Tibial nerve (tissue), 4 donors: Measurements from ENCODE around the gene CDHR3. TPM values are rescaled to one million over a fixed set of nuclear protein-coding genes. Genes with fewer than 3 reads are reported as not detected.
"Not testable (repeated sequence)": the region's sequence is repeated elsewhere in the genome, so short reads cannot be mapped to it uniquely, and the experiment has no call there.

Experiments
- DNase-seq, 2 donors: peaks; one replicate each; pipeline ENCODE4 v3.0.0-alpha.2; 2019; ENCODE audit warnings: low spot score in 2 of 2
- H3K27ac ChIP-seq, 4 donors: fragments of 200-600 bp; sonication (generic) in 3 of 4; one replicate each; pipeline ENCODE4 v1.5.1; 2017 to 2019; ENCODE audit warnings: mild to moderate bottlenecking in 1 of 4
- H3K27me3 ChIP-seq, 2 donors: fragments of 200-600 bp; sonication (generic) in 1 of 2; one replicate each; pipeline versions ENCODE4 v1.5.1 to v1.6.0; 2017 to 2019
- H3K36me3 ChIP-seq, 3 donors: fragments of 200-600 bp; sonication (generic); one replicate each; pipeline ENCODE4 v1.5.1; 2018 to 2019
- H3K4me1 ChIP-seq, 4 donors: fragments of 200-600 bp; sonication (generic) in 3 of 4; one replicate each; pipeline ENCODE4 v1.5.1; 2017 to 2019
- H3K4me3 ChIP-seq, 4 donors: fragments of 200-600 bp; sonication (generic) in 3 of 4; one replicate each; pipeline ENCODE4 v1.5.1; 2017 to 2019; ENCODE audit warnings: mild to moderate bottlenecking in 1 of 4, moderate library complexity in 1 of 4
- H3K9me3 ChIP-seq, 4 donors: fragments of 200-600 bp; sonication (generic) in 3 of 4; one replicate each; pipeline ENCODE4 v1.5.1; 2017 to 2019
- EP300 ChIP-seq, 2 donors: sonication (generic); formaldehyde crosslinking; IDR thresholded peaks; one replicate each; pipeline ENCODE4 v1.6.1; 2017; ENCODE audit warnings: antibody characterized with exemption in 2 of 2, mild to moderate bottlenecking in 1 of 2
- POLR2A ChIP-seq, 2 donors: fragments of 450-650 bp; IDR thresholded peaks; one replicate each; pipeline ENCODE4 v1.6.1; 2017; ENCODE audit warnings: antibody characterized with exemption in 2 of 2, mild to moderate bottlenecking in 2 of 2, moderate library complexity in 2 of 2
- WGBS, 2 donors: methylation state at CpG; one replicate each; pipeline ENCODE4 v1.1.5; 2018; 5-methylcytosine and 5-hydroxymethylcytosine counted together
- total RNA-seq, 4 donors: library from RNA; depleted of rRNA; stranded (reverse); fragments of >200 nt; gene quantifications; one replicate each; pipeline ENCODE4 v1.1.0, GENCODE V29; 2016
- TF ChIP-seq, protein P1 (sequence below), 5 experiments: fragments of 200-600 bp in 3 of 5; fragments of 450-650 bp in 2 of 5; sonication (generic) in 3 of 5; IDR thresholded peaks; one replicate each; pipeline ENCODE4 v1.5.1; 2016 to 2019; ENCODE audit warnings: antibody characterized with exemption in 5 of 5, mild to moderate bottlenecking in 3 of 5, moderate library complexity in 2 of 5

The CDHR3 gene
- total RNA-seq, 4 donors from 2014 or later = 6.1 to 18.2 (median 10.5) TPM

DNA sequence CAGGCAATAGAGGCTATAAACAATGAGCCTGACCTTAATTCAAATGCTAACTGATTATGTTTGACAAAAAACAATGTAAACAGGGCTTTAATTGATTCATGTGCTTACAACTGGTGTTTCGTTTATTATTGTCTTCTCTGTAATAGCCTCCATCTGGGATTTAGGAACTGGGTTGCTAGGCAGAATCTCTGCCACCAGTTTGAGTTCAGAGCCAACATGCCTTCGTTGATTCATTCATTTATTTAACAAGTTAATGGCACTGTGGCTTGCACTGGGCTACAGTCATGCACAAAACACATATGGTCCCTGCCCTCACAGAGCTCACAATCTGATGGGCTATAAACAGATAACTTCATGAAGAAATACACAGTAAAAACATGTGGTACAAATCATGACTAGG lies 19.6 kb upstream of the CDHR3 start:
- no peaks in the 10 kb centered on the region for H3K36me3 ChIP-seq
- no peak overlapping the region for H3K4me3 ChIP-seq
- no peaks in the 10 kb centered on the region for H3K9me3 ChIP-seq
- no peak overlapping the region for H3K27ac ChIP-seq
- no peak for DNase-seq
- no peak for TF ChIP-seq POLR2A (IDR thresholded peaks at IDR 0.05)
- TF ChIP-seq EP300 (IDR thresholded peaks at IDR 0.05) = no peak
- TF ChIP-seq, protein P1, sequence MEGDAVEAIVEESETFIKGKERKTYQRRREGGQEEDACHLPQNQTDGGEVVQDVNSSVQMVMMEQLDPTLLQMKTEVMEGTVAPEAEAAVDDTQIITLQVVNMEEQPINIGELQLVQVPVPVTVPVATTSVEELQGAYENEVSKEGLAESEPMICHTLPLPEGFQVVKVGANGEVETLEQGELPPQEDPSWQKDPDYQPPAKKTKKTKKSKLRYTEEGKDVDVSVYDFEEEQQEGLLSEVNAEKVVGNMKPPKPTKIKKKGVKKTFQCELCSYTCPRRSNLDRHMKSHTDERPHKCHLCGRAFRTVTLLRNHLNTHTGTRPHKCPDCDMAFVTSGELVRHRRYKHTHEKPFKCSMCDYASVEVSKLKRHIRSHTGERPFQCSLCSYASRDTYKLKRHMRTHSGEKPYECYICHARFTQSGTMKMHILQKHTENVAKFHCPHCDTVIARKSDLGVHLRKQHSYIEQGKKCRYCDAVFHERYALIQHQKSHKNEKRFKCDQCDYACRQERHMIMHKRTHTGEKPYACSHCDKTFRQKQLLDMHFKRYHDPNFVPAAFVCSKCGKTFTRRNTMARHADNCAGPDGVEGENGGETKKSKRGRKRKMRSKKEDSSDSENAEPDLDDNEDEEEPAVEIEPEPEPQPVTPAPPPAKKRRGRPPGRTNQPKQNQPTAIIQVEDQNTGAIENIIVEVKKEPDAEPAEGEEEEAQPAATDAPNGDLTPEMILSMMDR (IDR thresholded peaks at IDR 0.05) = no peak
- H3K4me1 ChIP-seq = no peaks in the 10 kb centered on the region
- WGBS, 2 donors = 83 to 84% methylated on average over 2 of the region's 2 CpGs
- H3K27me3 ChIP-seq = no peaks in the 10 kb centered on the region

DNA sequence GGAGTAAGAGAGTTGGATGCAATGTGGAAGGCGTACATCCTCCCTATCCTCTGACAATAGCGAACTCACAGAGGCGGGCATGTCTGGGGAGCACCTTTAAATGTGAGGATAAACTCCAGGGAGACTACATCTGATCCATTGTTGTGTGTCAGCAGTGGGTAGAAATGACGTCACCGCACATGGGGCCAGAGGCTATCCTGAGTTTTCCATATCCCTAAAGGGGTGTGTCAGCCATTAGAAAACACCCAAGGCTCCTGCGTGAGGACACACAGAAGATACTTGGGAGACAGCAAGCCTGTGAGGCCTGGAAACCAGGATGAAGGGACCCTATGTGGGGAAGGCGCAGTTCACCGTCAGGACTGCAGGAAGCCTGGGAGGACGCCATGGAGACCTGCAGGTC lies 17.2 kb upstream of the CDHR3 start:
- H3K27ac ChIP-seq = no peak overlapping the region
- 85 to 86% methylated on average over 9 of the region's 9 CpGs for WGBS, 2 donors
- no peaks in the 10 kb centered on the region for H3K4me1 ChIP-seq
- H3K4me3 ChIP-seq = no peak overlapping the region
- DNase-seq = no peak
- TF ChIP-seq POLR2A (IDR thresholded peaks at IDR 0.05) (no peak), EP300 (IDR thresholded peaks at IDR 0.05) (no peak)
- TF ChIP-seq, protein P1 (IDR thresholded peaks at IDR 0.05) = no peak
- no peaks in the 10 kb centered on the region for H3K36me3 ChIP-seq
- peaks cover 0 to 5% (median 0%) of the 10 kb centered on the region in 4 donors for H3K9me3 ChIP-seq
- H3K27me3 ChIP-seq = no peaks in the 10 kb centered on the region

DNA sequence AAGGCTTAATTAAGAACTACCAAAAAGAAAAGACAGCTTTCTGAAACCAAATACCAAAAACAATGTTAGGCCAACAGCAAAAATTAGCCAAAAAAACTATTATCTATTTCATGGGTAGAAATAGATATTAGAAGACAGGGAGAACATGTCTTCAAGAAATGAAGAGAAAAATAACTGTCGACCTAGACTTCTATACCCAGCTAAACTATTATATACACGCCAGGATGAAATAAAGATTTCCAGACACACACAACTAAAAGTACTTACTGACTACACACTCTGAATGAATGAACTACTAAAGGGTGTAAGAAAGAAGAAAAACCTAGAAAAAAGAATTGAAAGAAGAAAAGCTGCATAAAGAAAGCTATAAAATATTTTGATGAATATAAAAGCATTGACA lies 11.5 kb upstream of the CDHR3 start:
- DNase-seq = no peak
- Histone ChIP-seq H3K27ac (no peak overlapping the region), H3K27me3 (no peaks in the 10 kb centered on the region), H3K9me3 (peaks cover 0 to 30% (median 3%) of the 10 kb centered on the region in 4 donors), H3K4me1 (no peaks in the 10 kb centered on the region), H3K4me3 (no peak overlapping the region), H3K36me3 (peaks cover 0 to 12% (median 0%) of the 10 kb centered on the region in 3 donors)
- 93 to 99% methylated on average over 2 of the region's 2 CpGs for WGBS, 2 donors
- TF ChIP-seq, protein P1 (IDR thresholded peaks at IDR 0.05) = no peak
- TF ChIP-seq EP300 (IDR thresholded peaks at IDR 0.05) (no peak), POLR2A (IDR thresholded peaks at IDR 0.05) (no peak)

DNA sequence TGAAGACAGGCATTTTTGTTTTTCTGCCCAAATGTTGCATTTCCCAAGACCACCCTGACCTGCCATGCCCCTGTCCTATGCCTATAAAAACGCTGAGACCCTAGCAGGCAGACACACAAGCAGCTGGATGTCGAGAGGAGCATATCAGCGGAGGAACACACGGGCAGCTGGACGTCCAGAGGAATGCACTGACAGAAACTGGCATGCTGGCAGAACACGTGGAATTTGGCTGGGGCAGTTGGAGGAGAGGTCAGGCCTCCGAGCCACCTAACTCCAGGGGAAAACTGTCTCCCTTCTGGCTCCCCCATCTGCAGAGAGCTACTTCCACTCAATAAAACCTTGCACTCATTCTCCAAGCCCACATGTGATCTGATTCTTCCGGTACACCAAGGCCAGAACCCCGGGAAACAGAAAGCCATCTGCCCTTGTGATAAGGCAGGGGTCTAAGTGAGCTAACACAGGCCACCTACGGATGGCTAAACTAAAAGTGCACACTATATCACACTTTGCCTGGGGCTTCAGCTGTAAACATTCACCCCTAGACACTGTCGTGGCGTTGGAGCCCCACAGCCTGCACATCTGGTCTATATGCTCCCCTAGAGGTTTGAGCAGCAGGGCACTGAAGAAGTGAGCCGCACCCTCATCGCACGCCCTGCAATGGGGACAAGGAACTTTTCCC lies 10.0 kb upstream of the CDHR3 start:
- WGBS, 2 donors = 72 to 76% methylated on average over 14 to 15 of the region's 15 CpGs
- no peak for TF ChIP-seq EP300 (IDR thresholded peaks at IDR 0.05)
- no peak for TF ChIP-seq POLR2A (IDR thresholded peaks at IDR 0.05)
- TF ChIP-seq, protein P1 (IDR thresholded peaks at IDR 0.05) = no peak
- no peak overlapping the region for H3K4me3 ChIP-seq
- DNase-seq = no peak
- H3K9me3 ChIP-seq = peaks cover 0 to 30% (median 3%) of the 10 kb centered on the region in 4 donors
- no peaks in the 10 kb centered on the region for H3K27me3 ChIP-seq
- H3K27ac ChIP-seq = no peak overlapping the region
- H3K4me1 ChIP-seq = no peaks in the 10 kb centered on the region
- peaks cover 0 to 12% (median 0%) of the 10 kb centered on the region in 3 donors for H3K36me3 ChIP-seq

DNA sequence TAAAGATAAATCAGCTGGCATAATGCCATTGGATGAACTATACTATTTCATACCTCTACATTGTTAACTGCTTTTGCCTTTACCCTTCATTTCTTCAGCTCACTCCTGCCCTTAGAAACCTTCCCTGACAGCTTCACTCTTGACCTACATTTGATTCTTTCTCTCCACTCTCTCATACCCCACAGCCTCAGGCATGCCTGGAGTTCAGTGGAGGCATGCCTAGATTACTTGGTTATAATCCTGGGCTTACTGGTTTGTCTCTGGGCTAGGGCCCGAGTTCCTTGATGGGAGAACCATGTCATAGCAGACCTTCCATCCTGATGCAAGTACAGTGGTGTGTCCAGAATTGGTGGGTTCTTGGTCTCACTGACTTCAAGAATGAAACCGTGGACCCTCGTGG lies 8.4 kb upstream of the CDHR3 start:
- Histone ChIP-seq H3K27me3 (no peaks in the 10 kb centered on the region), H3K9me3 (peaks cover 0 to 26% (median 3%) of the 10 kb centered on the region in 4 donors), H3K4me1 (no peaks in the 10 kb centered on the region), H3K4me3 (no peak overlapping the region), H3K27ac (no peak overlapping the region), H3K36me3 (peaks cover 0 to 12% (median 0%) of the 10 kb centered on the region in 3 donors)
- no peak for TF ChIP-seq POLR2A (IDR thresholded peaks at IDR 0.05)
- WGBS, 2 donors = 92 to 96% methylated on average over 3 of the region's 3 CpGs
- no peak for DNase-seq

DNA sequence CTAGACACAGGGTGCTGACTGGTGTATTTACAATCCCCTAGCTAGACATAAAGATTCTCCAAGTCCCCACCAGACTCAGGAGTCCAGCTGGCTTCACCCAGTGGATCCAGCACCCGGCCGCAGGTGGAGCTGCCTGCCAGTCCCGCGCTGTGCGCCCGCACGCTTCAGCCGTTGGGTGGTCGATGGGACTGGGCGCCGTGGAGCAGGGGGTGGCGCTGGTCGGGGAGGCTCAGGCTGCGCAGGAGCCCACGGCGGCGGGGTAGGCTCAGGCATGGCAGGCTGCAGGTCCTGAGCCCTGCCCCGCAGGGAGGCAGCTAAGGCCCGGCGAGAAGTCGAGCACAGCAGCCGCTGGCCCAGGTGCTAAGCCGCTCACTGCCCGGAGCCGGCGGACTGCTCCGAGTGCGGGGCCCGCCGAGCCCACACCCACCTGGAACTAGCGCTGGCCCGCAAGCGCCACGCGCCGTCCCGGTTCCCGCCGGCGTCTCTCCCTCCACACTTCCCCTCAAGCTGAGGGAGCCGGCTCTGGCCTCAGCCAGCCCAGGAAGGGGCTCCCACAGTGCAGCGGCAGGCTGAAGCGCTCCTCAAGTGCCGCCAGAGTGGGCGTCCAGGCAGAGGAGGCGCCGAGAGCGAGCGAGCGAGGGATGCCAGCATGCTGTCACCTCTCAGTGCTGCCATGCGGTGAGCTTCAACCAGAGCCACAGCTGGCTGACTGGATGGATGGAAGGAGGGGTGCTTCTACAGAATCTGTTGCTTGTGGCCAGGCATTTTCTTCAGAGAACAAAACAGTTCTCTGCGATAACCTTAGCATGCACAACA lies 7.2 kb upstream of the CDHR3 start:
- not testable (repeated sequence) for H3K4me1 ChIP-seq, H3K27me3 ChIP-seq, H3K27ac ChIP-seq, H3K4me3 ChIP-seq, DNase-seq
- peaks cover 0 to 12% (median 0%) of the 10 kb centered on the region in 3 donors for H3K36me3 ChIP-seq
- 91 to 93% methylated on average over 42 to 46 of the region's 52 CpGs for WGBS, 2 donors
- H3K9me3 ChIP-seq = peaks cover 0 to 25% (median 3%) of the 10 kb centered on the region in 4 donors
